GM23248 (cell line): Measurements from ENCODE around the gene UTP15.

Experiments used
- EZH2 ChIP-seq: fragments of 200-600 bp; sonication (generic); IDR thresholded peaks from 2 replicates; pipeline ENCODE4 v1.6.1; 2018; ENCODE audit warnings: antibody characterized with exemption, mild to moderate bottlenecking; ENCODE audit not compliant: insufficient read depth, poor library complexity, severe bottlenecking
- EZH2phosphoT487 ChIP-seq: fragments of 200-600 bp; sonication (generic); IDR thresholded peaks from 2 replicates; pipeline ENCODE4 v1.6.1; 2018; ENCODE audit warnings: antibody characterized with exemption, moderate library complexity, mild to moderate bottlenecking, low read depth; ENCODE audit not compliant: insufficient read depth

DNA sequence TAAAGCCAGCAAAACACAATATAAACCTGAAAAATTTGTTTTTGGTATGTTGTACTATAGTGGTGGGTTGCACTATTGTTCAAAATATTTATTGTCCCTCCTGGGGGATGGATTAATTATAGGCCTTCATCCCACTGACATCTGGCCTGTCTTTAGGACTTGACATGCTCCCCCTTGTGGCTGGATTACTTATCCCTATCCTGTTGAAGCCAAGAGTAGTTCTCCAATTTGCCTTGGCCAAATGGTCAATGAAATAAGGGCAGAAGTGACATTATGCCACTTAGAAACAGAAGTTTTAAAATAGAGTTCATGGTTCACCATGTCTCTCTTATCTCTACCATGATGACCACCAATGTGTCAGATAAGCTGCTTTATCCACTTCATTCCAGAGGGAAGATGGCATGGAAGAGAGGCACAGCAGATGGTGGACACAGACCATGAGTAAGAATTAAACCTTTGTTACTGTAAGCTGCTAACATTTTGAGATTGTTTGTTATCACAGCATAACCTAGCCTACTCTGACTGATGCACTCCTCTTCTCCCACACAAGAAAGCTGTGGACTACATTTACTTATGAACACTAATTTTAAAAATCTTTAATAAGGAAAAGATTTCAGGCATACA, 31.3 kb downstream of the UTP15 start:
- TF ChIP-seq EZH2phosphoT487: no peak
- TF ChIP-seq EZH2: no peak
